GM12892 (cell line): ENCODE results near the gene GLP2R.

Experiments
- DNase-seq: peaks from one replicate; pipeline ENCODE4 v3.0.0; 2011; ENCODE audit not compliant: insufficient read length
- FAIRE-seq: peaks from 2 replicates; lab custom pipeline; 2011; peaks lifted over from hg19 to GRCh38; lab: Jason Lieb, UNC
- POLR2A ChIP-seq: IDR thresholded peaks from 2 replicates; pipeline ENCODE4 v1.6.1; 2011; ENCODE audit warnings: low read depth, low read length, control low read depth
- POLR2AphosphoS5 ChIP-seq: IDR thresholded peaks from 2 replicates; pipeline ENCODE4 v1.6.1; 2011; ENCODE audit warnings: low read depth, low read length, control low read depth
- TAF1 ChIP-seq: IDR thresholded peaks from 2 replicates; pipeline ENCODE4 v1.6.1; 2011; ENCODE audit warnings: low read depth, mild to moderate bottlenecking, control low read depth, low read length, borderline replicate concordance

Gene GLP2R

GRCh38 chr17:9801505-9801904 lies 24.2 kb upstream of the GLP2R start:
- TF ChIP-seq TAF1 (no peak), POLR2A (no peak), POLR2AphosphoS5 (no peak)
- DNase-seq (no peak), FAIRE-seq (no peak)

DNA sequence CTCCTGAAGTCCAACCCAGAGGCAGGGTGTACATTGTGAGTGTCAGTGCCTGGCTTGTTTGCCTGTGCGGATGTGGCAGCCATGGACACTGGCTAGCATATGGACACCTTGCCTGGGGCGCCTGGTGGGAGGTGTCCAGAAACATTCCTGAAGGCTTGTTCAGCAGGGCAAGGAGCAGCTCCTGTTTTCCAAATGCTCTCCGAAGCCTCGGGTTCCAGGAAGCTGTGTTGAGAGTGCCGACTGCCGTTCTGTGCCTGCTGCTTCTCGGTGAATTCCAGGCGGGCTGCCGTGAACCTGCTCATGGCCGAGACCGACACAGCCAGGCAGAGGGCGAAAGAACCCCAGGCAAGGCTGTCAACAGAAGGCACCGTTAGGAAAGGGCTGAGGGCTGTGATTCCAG lies 23.4 kb upstream of the GLP2R start:
- TF ChIP-seq POLR2A (no peak), TAF1 (no peak), POLR2AphosphoS5 (no peak)
- no peak for DNase-seq
- no peak for FAIRE-seq

- FAIRE-seq (no peak), DNase-seq (no peak)
These were observed 23.0 kb upstream of the GLP2R start for GRCh38 chr17:9802697-9803096.

GRCh38 chr17:9805769-9806168 lies 20.0 kb upstream of the GLP2R start:
- TF ChIP-seq POLR2AphosphoS5 (no peak), TAF1 (no peak)
- no peak for FAIRE-seq
- no peak for DNase-seq

More at GRCh38 chr17:9802697-9803096, 23.0 kb upstream of the GLP2R start:
- TF ChIP-seq POLR2AphosphoS5, result no peak
- no peak for TF ChIP-seq POLR2A
- no peak for TF ChIP-seq TAF1

- FAIRE-seq, result no peak
- no peak for TF ChIP-seq TAF1
- no peak for DNase-seq
These were observed 19.0 kb upstream of the GLP2R start for GRCh38 chr17:9806699-9807098.

GRCh38 chr17:9809409-9809808 lies 16.3 kb upstream of the GLP2R start:
- no peak for FAIRE-seq
- DNase-seq, result no peak
- no peak for TF ChIP-seq TAF1
- TF ChIP-seq POLR2A, result no peak
- TF ChIP-seq POLR2AphosphoS5, result no peak

DNA sequence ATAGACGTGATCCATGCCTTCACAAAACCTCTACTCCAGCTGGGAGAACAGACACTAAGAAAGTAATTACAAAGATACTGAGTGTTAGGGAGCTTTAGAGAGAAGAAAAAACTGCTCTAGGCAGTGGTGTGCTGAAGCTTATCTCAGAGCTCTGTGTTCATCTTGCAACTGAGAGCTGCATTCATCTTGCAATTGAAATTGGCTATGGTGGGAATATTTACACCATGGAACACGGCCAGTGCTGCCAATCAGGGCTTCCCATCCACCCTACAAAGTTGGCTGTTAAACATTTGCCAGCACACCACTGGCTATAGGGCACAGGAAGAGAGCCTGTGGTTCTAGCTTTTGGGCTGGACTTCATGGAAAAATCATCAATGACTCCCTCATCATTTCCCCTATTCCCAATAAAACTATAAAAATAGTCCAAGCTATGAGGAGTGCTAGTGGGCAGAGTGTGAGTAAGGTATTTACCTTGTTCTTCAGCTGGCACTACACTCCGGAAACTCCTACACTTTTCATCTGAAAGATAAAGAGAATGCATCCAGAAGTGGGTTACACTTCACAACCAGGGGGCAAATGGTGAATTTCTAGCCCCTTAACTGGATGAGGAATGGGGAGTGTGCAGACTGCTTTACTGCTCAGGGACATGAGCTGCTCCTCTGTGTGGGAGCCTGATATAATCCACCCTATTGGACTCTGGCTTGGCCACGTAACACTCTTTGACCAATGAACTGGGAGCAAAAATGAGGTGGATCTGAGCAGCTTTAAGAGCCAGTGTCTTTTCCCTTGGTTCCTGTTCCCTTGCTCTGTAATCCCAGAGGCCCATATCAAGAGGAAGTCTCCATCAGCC lies 15.4 kb upstream of the GLP2R start:
- no peak for TF ChIP-seq TAF1
- TF ChIP-seq POLR2A, result no peak
- TF ChIP-seq POLR2AphosphoS5, result no peak
- DNase-seq (no peak), FAIRE-seq (no peak)

GRCh38 chr17:9811086-9811485 lies 14.6 kb upstream of the GLP2R start:
- no peak for FAIRE-seq
- no peak for DNase-seq

DNA sequence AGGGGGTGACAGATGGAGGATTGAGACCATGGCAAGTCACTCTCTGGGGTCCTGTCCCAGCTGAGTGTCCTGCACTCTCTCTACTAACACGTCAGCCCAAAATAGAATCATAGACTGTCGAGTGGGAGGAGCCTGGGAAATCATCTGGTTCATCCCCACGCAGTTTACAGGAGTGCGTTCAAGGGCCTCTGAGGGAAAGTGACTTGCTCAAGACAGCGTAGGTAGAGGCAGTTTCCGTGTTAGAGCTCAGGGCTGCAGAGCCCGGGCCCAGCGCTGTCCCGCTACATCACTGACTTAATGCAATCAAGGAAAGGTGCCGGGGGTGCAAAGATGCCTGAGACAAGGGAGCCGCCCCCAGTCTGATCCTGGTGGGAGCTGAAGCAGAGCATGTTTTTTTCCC lies 14.2 kb upstream of the GLP2R start:
- no peak for DNase-seq
- FAIRE-seq, result no peak
- TF ChIP-seq POLR2AphosphoS5 (no peak), POLR2A (no peak), TAF1 (no peak)

More at GRCh38 chr17:9811086-9811485, 14.6 kb upstream of the GLP2R start:
- TF ChIP-seq TAF1, result no peak
- no peak for TF ChIP-seq POLR2A
- no peak for TF ChIP-seq POLR2AphosphoS5

GRCh38 chr17:9813166-9813565 lies 12.6 kb upstream of the GLP2R start:
- TF ChIP-seq POLR2A (no peak), TAF1 (no peak), POLR2AphosphoS5 (no peak)
- FAIRE-seq, result no peak
- no peak for DNase-seq

GRCh38 chr17:9814337-9814945 lies 11.3 kb upstream of the GLP2R start:
- no peak for FAIRE-seq
- TF ChIP-seq POLR2A (no peak), POLR2AphosphoS5 (no peak), TAF1 (no peak)

GRCh38 chr17:9816472-9816871 lies 9.3 kb upstream of the GLP2R start:
- FAIRE-seq, result no peak
- no peak for DNase-seq
- TF ChIP-seq POLR2A, result no peak
- no peak for TF ChIP-seq POLR2AphosphoS5
- TF ChIP-seq TAF1, result no peak

More at GRCh38 chr17:9814337-9814945, 11.3 kb upstream of the GLP2R start:
- no peak for DNase-seq
